K562 (cell line): ENCODE measurements around the gene NEDD4L. TPM values are rescaled to one million over a fixed set of nuclear protein-coding genes. Genes with fewer than 3 reads are reported as not detected.

Experiments
- ATAC-seq: fragments of 200-7000 bp; cut with Tn5 transposase; 3 replicates; pipeline ENCODE4 v1.9.1; 2020; ENCODE audit warnings: moderate library complexity
- BruUV-seq: library from RNA; stranded (reverse); fragments of 400-500 nt; replicated peaks from 2 replicates; lab custom pipeline; 2021; lab: Mats Ljungman, UMichigan
- CTCF ChIA-PET: fragments of 300-600 bp; formaldehyde crosslinking; extraction: SDS; loops from one replicate; lab custom pipeline; 2021; ENCODE audit warnings: low intra/inter-chr PET ratio; lab: Yijun Ruan, JAX
- POLR2A ChIA-PET: fragments of 300-600, 350-650 bp; sonication (Branson Sonifier 250); formaldehyde crosslinking; extraction: SDS; loops from one replicate; lab custom pipeline; 2021; ENCODE audit warnings: antibody characterized with exemption, inconsistent platforms; lab: Yijun Ruan, JAX
- DNase-seq, 4 experiments: peaks; one replicate each; pipeline versions ENCODE4 v3.0.0 to v3.0.0-alpha.2; 2011 to 2018; ENCODE audit warnings: low spot score in 3 of 4, mixed read lengths in 3 of 4; ENCODE audit errors: extremely low read depth in 1 of 4
- FAIRE-seq: peaks from 2 replicates; lab custom pipeline; 2011; peaks lifted over from hg19 to GRCh38; lab: Jason Lieb, UNC
- H2AFZ ChIP-seq: 2 replicates; pipeline ENCODE4 v1.6.0; 2011; ENCODE audit warnings: low read depth, low read length, control low read depth, inconsistent platforms
- H3K27ac ChIP-seq: fragments of 200-600 bp; 3 replicates; pipeline ENCODE4 v1.8.0; 2011; ENCODE audit warnings: low read depth, mild to moderate bottlenecking, control low read depth, inconsistent platforms, low read length, moderate library complexity, mixed read lengths; ENCODE audit errors: extremely low read depth
- H3K27me3 ChIP-seq, 2 experiments: fragments of 300-600 bp in 1 of 2; 2 replicates in 1 of 2; 3 replicates in 1 of 2; pipeline versions ENCODE4 v1.6.0 to v1.8.0; 2011; ENCODE audit warnings: inconsistent platforms in 2 of 2, low read length in 2 of 2, mild to moderate bottlenecking in 1 of 2, mixed read lengths in 1 of 2, moderate library complexity in 1 of 2; ENCODE audit not compliant: control insufficient read depth in 2 of 2, insufficient read depth in 2 of 2
- H3K36me3 ChIP-seq: fragments of 300-600 bp; 3 replicates; pipeline ENCODE4 v1.8.0; 2011; ENCODE audit warnings: mild to moderate bottlenecking, low read length, inconsistent platforms; ENCODE audit not compliant: control insufficient read depth, insufficient read depth
- H3K4me1 ChIP-seq, 2 experiments: fragments of 200-600 bp in 1 of 2; replicated peaks in 1 of 2; 2 replicates in 1 of 2; 3 replicates in 1 of 2; pipeline versions ENCODE4 v1.5.1 to v1.8.0; 2011; ENCODE audit warnings: inconsistent platforms in 2 of 2, low read length in 2 of 2, mild to moderate bottlenecking in 1 of 2, mixed read lengths in 1 of 2, moderate library complexity in 1 of 2; ENCODE audit not compliant: control insufficient read depth in 2 of 2, insufficient read depth in 2 of 2
- H3K4me2 ChIP-seq: 2 replicates; pipeline ENCODE4 v1.6.1; 2011; ENCODE audit warnings: low read length, control low read depth, inconsistent platforms, mixed read lengths; ENCODE audit not compliant: insufficient read depth
- H3K4me3 ChIP-seq: fragments of 200-600 bp; sonication (generic), shearing (Covaris generic); 2 replicates; pipeline ENCODE4 v1.5.1; 2016; ENCODE audit warnings: control low read depth, inconsistent platforms
- H3K79me2 ChIP-seq: fragments of 200-600 bp; 3 replicates; pipeline ENCODE4 v1.8.0; 2011; ENCODE audit warnings: low read length, inconsistent platforms; ENCODE audit not compliant: control insufficient read depth, insufficient read depth
- H3K9ac ChIP-seq, 2 experiments: 2 replicates each; pipeline versions ENCODE4 v1.6.0 to v1.6.1; 2011; ENCODE audit warnings: low read depth in 2 of 2, low read length in 2 of 2, control low read depth in 1 of 2, inconsistent platforms in 1 of 2, mild to moderate bottlenecking in 1 of 2, mixed read lengths in 1 of 2; ENCODE audit not compliant: insufficient read depth in 1 of 2
- H3K9me1 ChIP-seq: one replicate; pipeline ENCODE4 v1.6.0; 2011; ENCODE audit warnings: inconsistent platforms, mild to moderate bottlenecking, low read length, moderate library complexity; ENCODE audit not compliant: control insufficient read depth, insufficient read depth
- H3K9me3 ChIP-seq: replicated peaks from 2 replicates; pipeline ENCODE4 v1.5.1; 2011; ENCODE audit warnings: low read depth, low read length, inconsistent platforms; ENCODE audit not compliant: control insufficient read depth, insufficient read depth
- H4K20me1 ChIP-seq: replicated peaks from 2 replicates; pipeline ENCODE4 v1.6.1; 2011; ENCODE audit warnings: low read length, inconsistent platforms, mixed read lengths; ENCODE audit not compliant: control insufficient read depth, insufficient read depth
- NCOR1 ChIP-seq: fragments of 450-650 bp; IDR thresholded peaks from 2 replicates; pipeline ENCODE4 v1.6.1; 2016; ENCODE audit warnings: mild to moderate bottlenecking, moderate library complexity
- RBBP5 ChIP-seq: fragments of 200-600 bp; sonication (generic); IDR thresholded peaks from 2 replicates; pipeline ENCODE4 v1.6.1; 2012; ENCODE audit warnings: borderline replicate concordance, mild to moderate bottlenecking, low read length, control low read depth, inconsistent platforms; ENCODE audit not compliant: insufficient read depth, poor library complexity, severe bottlenecking
- SMARCC2 ChIP-seq: fragments of 450-650 bp; IDR thresholded peaks from 2 replicates; pipeline ENCODE4 v1.6.1; 2017; ENCODE audit warnings: antibody characterized with exemption, moderate library complexity, mild to moderate bottlenecking, low read depth
- TAF7 ChIP-seq: fragments of 450-650 bp; IDR thresholded peaks from 2 replicates; pipeline ENCODE4 v1.6.1; 2016; ENCODE audit warnings: missing genetic modification characterization, missing compliant biosample characterization
- ZNF57 ChIP-seq: fragments of 450-650 bp; formaldehyde crosslinking; IDR thresholded peaks from 2 replicates; pipeline ENCODE4 v1.4.0; 2020; ENCODE audit warnings: mild to moderate bottlenecking, moderate library complexity
- ZNF717 ChIP-seq: fragments of 250-450 bp; sonication (Bioruptor Pico); IDR thresholded peaks from 2 replicates; pipeline ENCODE4 v1.5.0; 2021
- WGBS: fragments of 100-300 bp; shearing (Covaris generic); methylation state at CpG from one replicate; pipeline ENCODE4 v1.1.6; 2016; ENCODE audit warnings: low coverage, mixed read lengths; ENCODE audit not compliant: insufficient coverage; ENCODE audit errors: missing lambda C conversion rate; 5-methylcytosine and 5-hydroxymethylcytosine counted together
- in situ Hi-C: fragments of 300-500 bp; cut with MboI; formaldehyde crosslinking; loops from 4 replicates; pipeline ENCODE4 v1.15.0; 2018; ENCODE audit warnings: inconsistent platforms, mixed read lengths
- intact Hi-C: fragments of 100-400 bp; cut with micrococcal nuclease; formaldehyde crosslinking; loops from 2 replicates; pipeline ENCODE4 v1.14.2; 2022
- polyA plus RNA-seq, 8 experiments: library from polyadenylated mRNA; depleted of rRNA in 4 of 8; stranded (reverse) in 5 of 8; unstranded in 3 of 8; fragments of >200 nt; fragmentation: Nextera tagmentation in 2 of 8; fragmentation: Illumina TruSeq in 1 of 8; extraction: Ambion mirVana in 2 of 8; extraction: Trizol in 1 of 8; gene quantifications; 2 replicates each; pipeline versions ENCODE4 v1.2.1 to v1.2.3, GENCODE V29; 2011 to 2014; ENCODE audit warnings: inconsistent platforms in 1 of 8, missing spikeins in 1 of 8
- total RNA-seq, 7 experiments: library from RNA; depleted of rRNA in 6 of 7; stranded (reverse); fragments of >200 nt in 6 of 7; fragmentation: Illumina TruSeq in 2 of 7; extraction: Trizol in 2 of 7; gene quantifications; 2 replicates each; pipeline versions ENCODE4 v1.2.1 to v1.2.3, GENCODE V29; 2011 to 2021; ENCODE audit warnings: low replicate concordance in 1 of 7
- TF ChIP-seq, protein P1 (sequence below): sonication (generic); formaldehyde crosslinking; IDR thresholded peaks from 2 replicates; pipeline ENCODE4 v1.9.0; 2022; ENCODE audit warnings: mild to moderate bottlenecking, missing genetic modification reagents
- TF ChIP-seq, protein P2 (sequence below): fragments of 250-450 bp; sonication (Bioruptor Pico); IDR thresholded peaks from 2 replicates; pipeline ENCODE4 v1.4.0; 2020
- TF ChIP-seq, protein P3 (sequence below): fragments of 250-450 bp; sonication (Bioruptor Pico); IDR thresholded peaks from 2 replicates; pipeline ENCODE4 v1.5.0; 2021
- TF ChIP-seq, protein P4 (sequence below): fragments of 450-650 bp; IDR thresholded peaks from 2 replicates; pipeline ENCODE4 v1.6.1; 2018; ENCODE audit warnings: mild to moderate bottlenecking, low read depth; ENCODE audit not compliant: partially characterized antibody
- TF ChIP-seq, protein P5 (sequence below): fragments of 150-350 bp; conservative IDR thresholded peaks from 2 replicates; pipeline ENCODE4 v1.6.1; 2014; ENCODE audit warnings: low read length

Gene NEDD4L
- total and polyA plus RNA-seq, 9 of the 15 experiments (the other 6 are each of a cell fraction or from before 2014, with no cell fraction given), result 8.1 to 33.4 (median 19.9) TPM

DNA sequence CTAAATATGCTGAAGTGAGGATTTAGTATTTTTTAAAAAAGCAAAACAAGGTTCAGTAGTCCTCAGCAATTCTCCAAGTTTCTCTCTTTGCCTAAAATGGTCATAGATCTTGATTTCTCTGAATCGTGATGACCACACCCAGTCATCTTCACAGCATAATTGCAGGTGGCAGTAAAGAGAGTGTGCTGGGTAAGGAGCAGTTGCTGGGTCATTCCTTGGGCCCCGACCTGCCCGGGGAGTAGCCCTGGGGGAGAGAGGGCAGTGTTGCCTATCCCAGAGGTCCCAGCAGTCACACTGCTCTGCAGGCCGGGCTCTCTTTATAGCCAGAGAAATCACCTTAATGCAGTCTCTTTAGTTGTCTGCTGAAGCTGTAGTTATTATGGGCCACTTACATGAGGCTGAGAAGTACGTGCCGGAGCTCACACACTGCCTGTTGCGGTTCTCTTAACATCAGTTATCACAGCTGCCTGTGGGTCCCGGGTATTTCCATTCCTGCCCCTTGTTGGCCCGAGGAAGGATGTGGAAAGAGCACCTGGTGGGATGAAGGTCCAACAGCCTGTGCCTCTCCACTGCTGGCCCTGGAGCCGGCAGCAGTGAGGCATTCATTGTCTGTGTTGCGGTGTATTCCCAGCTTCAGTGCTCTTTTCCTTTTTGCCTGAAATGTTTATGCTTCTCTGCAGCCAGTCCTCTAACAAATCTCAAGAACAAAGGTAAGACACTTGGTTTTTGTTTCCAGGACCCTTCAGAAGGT lies 354.8 kb downstream of the NEDD4L start:
- H3K27ac ChIP-seq, result no peak overlapping the region
- ChIA-PET POLR2A (no interaction called here), CTCF (interaction anchor here (0.8 kb wide), 1 partner anchor 94 kb away, joined by 3 read pairs; no protein-coding TSS in a partner anchor)
- no peaks in the 10 kb centered on the region for H4K20me1 ChIP-seq
- H2AFZ ChIP-seq, result no peak overlapping the region
- no peaks in the 10 kb centered on the region for H3K27me3 ChIP-seq
- DNase-seq (no peak), ATAC-seq (no peak), FAIRE-seq (no peak)
- intact Hi-C loops, result no loop called here
- no peaks in the 10 kb centered on the region for H3K9me1 ChIP-seq
- no peaks in the 10 kb centered on the region for H3K9me3 ChIP-seq
- no peak overlapping the region for H3K4me3 ChIP-seq
- no peak overlapping the region for H3K9ac ChIP-seq
- H3K4me2 ChIP-seq, result no peak overlapping the region
- WGBS, result 61% methylated on average over 9 of the region's 11 CpGs
- peaks cover 8% of the 10 kb centered on the region; the same call in 1 of the 3 replicates for H3K36me3 ChIP-seq
- H3K79me2 ChIP-seq, result no peaks in the 10 kb centered on the region
- in situ Hi-C loops, result no loop called here
- no peak for TF ChIP-seq RBBP5
- TF ChIP-seq, protein P1, sequence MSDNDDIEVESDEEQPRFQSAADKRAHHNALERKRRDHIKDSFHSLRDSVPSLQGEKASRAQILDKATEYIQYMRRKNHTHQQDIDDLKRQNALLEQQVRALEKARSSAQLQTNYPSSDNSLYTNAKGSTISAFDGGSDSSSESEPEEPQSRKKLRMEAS (CRISPR knock-in tag), result no peak
- no peak for TF ChIP-seq ZNF57 (CRISPR knock-in tag)
- TF ChIP-seq, protein P2, sequence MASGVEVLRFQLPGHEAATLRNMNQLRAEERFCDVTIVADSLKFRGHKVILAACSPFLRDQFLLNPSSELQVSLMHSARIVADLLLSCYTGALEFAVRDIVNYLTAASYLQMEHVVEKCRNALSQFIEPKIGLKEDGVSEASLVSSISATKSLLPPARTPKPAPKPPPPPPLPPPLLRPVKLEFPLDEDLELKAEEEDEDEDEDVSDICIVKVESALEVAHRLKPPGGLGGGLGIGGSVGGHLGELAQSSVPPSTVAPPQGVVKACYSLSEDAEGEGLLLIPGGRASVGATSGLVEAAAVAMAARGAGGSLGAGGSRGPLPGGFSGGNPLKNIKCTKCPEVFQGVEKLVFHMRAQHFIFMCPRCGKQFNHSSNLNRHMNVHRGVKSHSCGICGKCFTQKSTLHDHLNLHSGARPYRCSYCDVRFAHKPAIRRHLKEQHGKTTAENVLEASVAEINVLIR (CRISPR knock-in tag), result no peak
- TF ChIP-seq ZNF717, result no peak
- no peak for TF ChIP-seq SMARCC2
- TF ChIP-seq, protein P3, sequence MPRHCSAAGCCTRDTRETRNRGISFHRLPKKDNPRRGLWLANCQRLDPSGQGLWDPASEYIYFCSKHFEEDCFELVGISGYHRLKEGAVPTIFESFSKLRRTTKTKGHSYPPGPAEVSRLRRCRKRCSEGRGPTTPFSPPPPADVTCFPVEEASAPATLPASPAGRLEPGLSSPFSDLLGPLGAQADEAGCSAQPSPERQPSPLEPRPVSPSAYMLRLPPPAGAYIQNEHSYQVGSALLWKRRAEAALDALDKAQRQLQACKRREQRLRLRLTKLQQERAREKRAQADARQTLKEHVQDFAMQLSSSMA (CRISPR knock-in tag), result no peak
- no peak for TF ChIP-seq TAF7 (tag)
- TF ChIP-seq NCOR1, result no peak
- TF ChIP-seq, protein P4, sequence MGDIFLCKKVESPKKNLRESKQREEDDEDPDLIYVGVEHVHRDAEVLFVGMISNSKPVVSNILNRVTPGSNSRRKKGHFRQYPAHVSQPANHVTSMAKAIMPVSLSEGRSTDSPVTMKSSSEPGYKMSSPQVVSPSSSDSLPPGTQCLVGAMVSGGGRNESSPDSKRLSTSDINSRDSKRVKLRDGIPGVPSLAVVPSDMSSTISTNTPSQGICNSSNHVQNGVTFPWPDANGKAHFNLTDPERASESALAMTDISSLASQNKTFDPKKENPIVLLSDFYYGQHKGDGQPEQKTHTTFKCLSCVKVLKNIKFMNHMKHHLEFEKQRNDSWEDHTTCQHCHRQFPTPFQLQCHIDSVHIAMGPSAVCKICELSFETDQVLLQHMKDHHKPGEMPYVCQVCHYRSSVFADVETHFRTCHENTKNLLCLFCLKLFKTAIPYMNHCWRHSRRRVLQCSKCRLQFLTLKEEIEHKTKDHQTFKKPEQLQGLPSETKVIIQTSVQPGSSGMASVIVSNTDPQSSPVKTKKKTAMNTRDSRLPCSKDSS, result no peak
- TF ChIP-seq, protein P5, sequence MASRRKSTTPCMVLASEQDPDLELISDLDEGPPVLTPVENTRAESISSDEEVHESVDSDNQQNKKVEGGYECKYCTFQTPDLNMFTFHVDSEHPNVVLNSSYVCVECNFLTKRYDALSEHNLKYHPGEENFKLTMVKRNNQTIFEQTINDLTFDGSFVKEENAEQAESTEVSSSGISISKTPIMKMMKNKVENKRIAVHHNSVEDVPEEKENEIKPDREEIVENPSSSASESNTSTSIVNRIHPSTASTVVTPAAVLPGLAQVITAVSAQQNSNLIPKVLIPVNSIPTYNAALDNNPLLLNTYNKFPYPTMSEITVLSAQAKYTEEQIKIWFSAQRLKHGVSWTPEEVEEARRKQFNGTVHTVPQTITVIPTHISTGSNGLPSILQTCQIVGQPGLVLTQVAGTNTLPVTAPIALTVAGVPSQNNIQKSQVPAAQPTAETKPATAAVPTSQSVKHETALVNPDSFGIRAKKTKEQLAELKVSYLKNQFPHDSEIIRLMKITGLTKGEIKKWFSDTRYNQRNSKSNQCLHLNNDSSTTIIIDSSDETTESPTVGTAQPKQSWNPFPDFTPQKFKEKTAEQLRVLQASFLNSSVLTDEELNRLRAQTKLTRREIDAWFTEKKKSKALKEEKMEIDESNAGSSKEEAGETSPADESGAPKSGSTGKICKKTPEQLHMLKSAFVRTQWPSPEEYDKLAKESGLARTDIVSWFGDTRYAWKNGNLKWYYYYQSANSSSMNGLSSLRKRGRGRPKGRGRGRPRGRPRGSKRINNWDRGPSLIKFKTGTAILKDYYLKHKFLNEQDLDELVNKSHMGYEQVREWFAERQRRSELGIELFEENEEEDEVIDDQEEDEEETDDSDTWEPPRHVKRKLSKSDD, result no peak
- no peaks in the 10 kb centered on the region for H3K4me1 ChIP-seq
- BruUV-seq, result no TSS peak
